GM21717 (cell line): ENCODE results near the gene TMEM253.

Experiments used
- ATAC-seq: cut with Tn5 transposase; IDR thresholded peaks from one replicate; pipeline ENCODE4 v1.9.1; 2021; ENCODE audit warnings: mild to moderate bottlenecking, moderate library complexity; ENCODE audit not compliant: unreplicated experiment

Gene TMEM253

DNA sequence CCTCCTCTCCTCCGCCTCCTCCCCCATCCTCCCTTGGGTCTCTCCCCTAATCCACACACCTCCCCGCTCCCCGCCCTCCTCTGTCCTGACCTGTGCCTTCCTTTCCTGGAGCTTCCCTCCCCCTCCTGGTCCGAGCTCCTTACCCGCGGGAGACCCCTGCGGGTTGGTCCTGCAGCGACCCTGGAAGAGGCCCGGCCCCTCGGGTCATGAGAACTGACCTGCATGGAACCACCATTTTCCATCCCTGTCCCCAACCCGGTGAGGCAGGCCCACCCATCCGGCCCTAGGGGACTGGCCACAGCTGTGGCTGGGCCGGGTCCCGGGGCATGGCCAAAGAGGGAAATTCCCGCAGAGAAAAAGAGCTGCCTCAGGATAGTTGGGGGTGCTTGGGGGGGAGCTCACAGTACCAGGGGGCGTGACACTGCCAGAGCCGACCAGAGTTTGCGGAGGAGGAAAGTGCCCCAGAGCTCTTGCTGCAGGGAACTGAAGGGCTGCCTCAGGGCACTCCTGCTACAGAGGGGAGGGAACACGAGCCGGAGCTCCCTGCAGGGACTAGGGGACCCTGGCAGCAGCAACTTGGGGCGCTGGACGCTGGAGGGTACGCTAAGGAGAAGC, 30.1 kb upstream of the TMEM253 start:
- peak; percentile 12 for ATAC-seq

- ATAC-seq, result peak; percentile 67
Observed at GRCh38 chr14:21071225-21072030, 29.4 kb upstream of the TMEM253 start.

GRCh38 chr14:21072031-21072473, 28.8 kb upstream of the TMEM253 start:
- no peak for ATAC-seq

- no peak for ATAC-seq
Observed at GRCh38 chr14:21072781-21073339, 28.0 kb upstream of the TMEM253 start.

- no peak for ATAC-seq
Observed at GRCh38 chr14:21073921-21074320, 26.9 kb upstream of the TMEM253 start.

GRCh38 chr14:21074398-21075272, 26.2 kb upstream of the TMEM253 start:
- ATAC-seq, result no peak

DNA sequence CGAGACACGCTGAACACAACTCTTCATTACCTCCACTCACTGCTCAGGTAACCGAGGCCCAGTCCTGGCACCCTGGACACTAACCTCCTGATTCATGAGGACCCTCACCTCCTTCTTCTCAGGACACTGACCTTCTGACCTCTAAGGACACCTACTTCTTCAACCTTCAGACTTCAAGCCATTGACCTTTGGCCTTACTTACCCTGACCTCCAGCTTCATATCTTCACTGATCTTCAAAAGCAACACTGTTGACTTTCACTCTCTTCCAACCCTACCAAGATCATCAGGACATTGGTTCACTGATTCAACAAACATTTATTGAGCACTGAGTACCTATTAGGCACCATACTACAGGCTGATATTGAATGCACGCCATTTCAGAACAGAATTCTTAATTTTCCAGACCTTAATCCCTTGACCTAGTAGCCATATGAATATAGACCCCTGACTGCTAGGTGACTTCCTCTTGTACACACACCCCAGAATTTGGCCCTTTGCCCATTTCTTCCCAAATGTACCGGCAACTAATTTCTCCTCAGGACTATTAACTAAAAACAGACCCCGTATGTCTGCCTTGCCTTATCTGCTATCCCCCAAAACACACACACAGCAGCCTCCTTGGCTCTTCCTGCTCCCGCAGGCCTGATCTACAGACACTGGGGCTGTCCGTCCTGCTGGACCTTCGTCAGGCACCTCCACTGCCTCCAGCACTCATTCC, 25.0 kb upstream of the TMEM253 start:
- ATAC-seq, result no peak

- no peak for ATAC-seq
Observed at GRCh38 chr14:21077672-21078071, 23.2 kb upstream of the TMEM253 start.

DNA sequence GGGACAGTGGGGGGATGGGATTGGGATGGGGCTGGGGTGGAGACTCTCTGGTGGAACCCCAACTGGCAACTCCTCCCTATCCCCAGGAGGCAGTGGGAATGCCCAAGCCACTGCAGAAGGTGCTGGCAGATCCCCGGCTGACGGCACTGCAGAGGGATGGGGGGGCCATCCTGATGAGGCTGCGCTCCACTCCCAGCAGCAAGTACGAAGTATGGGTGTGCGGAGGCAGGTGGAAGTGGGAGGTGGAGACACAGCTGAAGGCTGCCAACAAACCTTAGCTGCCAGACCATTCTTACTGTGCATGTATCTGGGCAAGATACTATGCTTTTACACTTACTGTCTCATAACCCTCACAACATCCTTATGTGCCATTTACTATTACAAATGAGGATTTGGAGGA, 22.6 kb upstream of the TMEM253 start:
- ATAC-seq, result no peak

GRCh38 chr14:21078726-21079125, 22.1 kb upstream of the TMEM253 start:
- ATAC-seq, result no peak

GRCh38 chr14:21081521-21082142, 19.2 kb upstream of the TMEM253 start:
- ATAC-seq, result no peak

- ATAC-seq, result no peak
Observed at GRCh38 chr14:21083565-21084325, 17.1 kb upstream of the TMEM253 start.

DNA sequence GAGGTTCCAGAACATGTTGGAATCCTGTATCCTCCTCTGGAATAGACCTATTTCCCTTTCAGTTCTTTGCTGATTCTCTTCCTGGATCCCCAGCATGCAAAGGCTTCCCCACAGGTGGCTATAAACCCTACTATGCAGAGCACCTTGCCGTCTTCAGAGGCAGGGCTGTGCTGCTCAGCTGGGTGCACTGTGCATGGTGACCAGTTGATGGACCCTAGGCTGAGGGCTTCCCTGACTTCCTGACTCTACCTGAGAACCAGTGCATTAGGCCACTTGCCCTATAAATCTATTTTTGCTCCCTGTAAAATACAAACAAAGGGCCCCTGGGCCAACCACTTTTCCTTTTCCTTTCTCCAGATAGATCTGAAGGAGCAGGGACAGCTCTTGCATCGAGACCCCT, 16.5 kb upstream of the TMEM253 start:
- no peak for ATAC-seq

DNA sequence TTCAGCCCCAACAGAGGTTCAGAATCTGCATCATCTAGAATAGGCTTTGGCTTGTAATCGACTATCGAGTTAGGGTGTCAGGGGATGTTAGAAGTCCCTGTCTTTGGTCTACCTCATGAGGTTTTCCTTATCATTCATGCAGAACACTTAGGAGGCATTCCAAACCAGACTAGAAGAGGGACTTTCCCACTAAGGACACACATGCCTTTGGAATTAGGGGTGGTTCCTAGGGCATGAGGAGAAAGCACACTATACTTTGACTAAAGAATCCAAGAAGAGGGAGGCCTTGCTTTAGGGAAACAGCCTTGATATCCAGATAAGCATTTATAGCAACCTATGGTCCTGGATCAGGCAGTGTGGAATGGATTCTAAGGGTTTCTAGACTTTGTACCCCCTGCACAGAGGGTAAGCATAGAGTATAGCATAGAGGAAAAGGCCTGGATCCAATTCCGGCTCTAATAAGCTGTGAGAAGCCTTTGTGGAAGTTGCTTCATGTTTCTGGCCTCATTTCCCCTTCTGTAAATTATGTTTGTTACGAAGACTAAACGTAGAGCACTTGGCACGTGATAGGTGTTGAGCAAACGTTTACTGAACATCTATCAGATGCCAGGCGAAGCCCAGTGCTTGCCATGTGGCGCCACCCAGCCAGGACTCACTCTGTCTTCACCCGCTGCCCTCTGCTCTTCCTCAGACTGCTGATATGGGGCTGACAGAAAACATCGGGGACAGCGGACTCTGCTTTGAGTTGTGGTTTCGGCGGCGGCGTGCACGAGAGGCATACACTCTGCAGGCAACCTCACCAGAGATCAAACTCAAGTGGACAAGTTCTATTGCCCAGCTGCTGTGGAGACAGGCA, 15.6 kb upstream of the TMEM253 start:
- no peak for ATAC-seq

GRCh38 chr14:21086908-21087293, 14.0 kb upstream of the TMEM253 start:
- ATAC-seq, result no peak

- ATAC-seq, result no peak
Observed at GRCh38 chr14:21087294-21088091, 13.4 kb upstream of the TMEM253 start.

DNA sequence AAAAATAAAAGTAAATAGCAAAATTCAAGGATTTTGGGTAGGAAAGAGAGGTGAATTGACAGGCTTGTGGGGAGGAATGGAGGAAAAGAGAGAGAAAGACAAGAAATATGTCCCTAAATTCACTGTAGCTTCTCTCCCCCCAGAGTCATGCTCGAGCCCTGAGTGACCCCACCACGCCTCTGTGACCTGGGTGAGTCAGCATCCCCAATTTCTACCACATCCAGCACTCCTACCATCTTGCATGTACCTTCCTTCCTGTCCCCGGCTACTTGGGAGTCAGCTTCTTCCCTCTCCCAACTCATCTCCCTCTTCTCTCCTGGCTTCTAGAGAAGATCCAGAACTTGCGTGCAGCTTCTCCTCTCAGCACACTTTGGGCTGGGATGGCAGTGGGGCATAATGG, 12.2 kb upstream of the TMEM253 start:
- no peak for ATAC-seq

- no peak for ATAC-seq
Observed at GRCh38 chr14:21089271-21089670, 11.6 kb upstream of the TMEM253 start.
